Osteoblast (primary cell): Measurements from ENCODE around the gene HRK. TPM values are rescaled to one million over a fixed set of nuclear protein-coding genes. Genes with fewer than 3 reads are reported as not detected.

ENCODE experiments used
- DNase-seq: peaks from one replicate; pipeline ENCODE4 v3.0.0; 2011; ENCODE audit warnings: low spot score, mixed read lengths; ENCODE audit not compliant: insufficient read length; ENCODE audit errors: missing footprints
- H2AFZ ChIP-seq: 2 replicates; pipeline ENCODE4 v1.6.0; 2011; ENCODE audit warnings: mild to moderate bottlenecking, low read length
- H3K27ac ChIP-seq: 2 replicates; pipeline ENCODE4 v1.5.1; 2011; ENCODE audit warnings: mild to moderate bottlenecking, low read depth, low read length, moderate library complexity
- H3K27me3 ChIP-seq: 2 replicates; pipeline ENCODE4 v1.6.0; 2012; ENCODE audit warnings: mild to moderate bottlenecking, control low read depth, inconsistent platforms, low read length, moderate library complexity; ENCODE audit not compliant: insufficient read depth
- H3K36me3 ChIP-seq: 2 replicates; pipeline ENCODE4 v1.5.1; 2011; ENCODE audit warnings: mild to moderate bottlenecking, low read length, control low read depth, moderate library complexity; ENCODE audit not compliant: insufficient read depth
- H3K4me1 ChIP-seq: 2 replicates; pipeline ENCODE4 v1.5.1; 2011; ENCODE audit warnings: mild to moderate bottlenecking, low read length, control low read depth, moderate library complexity; ENCODE audit not compliant: insufficient read depth
- H3K4me2 ChIP-seq: 2 replicates; pipeline ENCODE4 v1.6.0; 2011; ENCODE audit warnings: mild to moderate bottlenecking, low read length; ENCODE audit not compliant: insufficient read depth
- H3K4me3 ChIP-seq: fragments of 200-600 bp; sonication (generic); 3 replicates; pipeline ENCODE4 v1.5.1; 2012; ENCODE audit warnings: mild to moderate bottlenecking, low read length, inconsistent platforms; ENCODE audit not compliant: insufficient read depth
- H3K79me2 ChIP-seq: 2 replicates; pipeline ENCODE4 v1.6.0; 2012; ENCODE audit warnings: mild to moderate bottlenecking, low read length, control low read depth, inconsistent platforms; ENCODE audit not compliant: insufficient read depth
- H3K9me3 ChIP-seq: 2 replicates; pipeline ENCODE4 v1.5.1; 2011; ENCODE audit warnings: low read depth, low read length, control low read depth
- H4K20me1 ChIP-seq: 2 replicates; pipeline ENCODE4 v1.6.0; 2012; ENCODE audit warnings: mild to moderate bottlenecking, low read length, control low read depth; ENCODE audit not compliant: insufficient read depth
- CTCF ChIP-seq: IDR thresholded peaks from 2 replicates; pipeline ENCODE4 v1.5.1; 2011; ENCODE audit warnings: mild to moderate bottlenecking, low read depth, low read length, moderate library complexity; ENCODE audit errors: extremely low read depth
- total RNA-seq: library from RNA; depleted of rRNA; stranded (reverse); fragments of >200 nt; gene quantifications from 2 replicates; pipeline ENCODE4 v1.2.3, GENCODE V29; 2012

The HRK gene
- total RNA-seq, 1 donor, result under 0.01 TPM

GRCh38 chr12:116862167-116862566, 19.1 kb downstream of the HRK start:
- peaks cover 34% of the 10 kb centered on the region for H3K4me1 ChIP-seq
- H3K9me3 ChIP-seq, result no peaks in the 10 kb centered on the region
- peaks cover 11% of the 10 kb centered on the region for H3K27me3 ChIP-seq
- no peak overlapping the region for H2AFZ ChIP-seq
- no peaks in the 10 kb centered on the region for H3K79me2 ChIP-seq
- DNase-seq, result no peak
- H4K20me1 ChIP-seq, result no peaks in the 10 kb centered on the region
- no peak for TF ChIP-seq CTCF
- H3K36me3 ChIP-seq, result no peaks in the 10 kb centered on the region
- no peak overlapping the region for H3K4me2 ChIP-seq
- H3K27ac ChIP-seq, result no peak overlapping the region
- no peak overlapping the region for H3K4me3 ChIP-seq

GRCh38 chr12:116861320-116861719, 19.9 kb downstream of the HRK start:
- Histone ChIP-seq H3K4me3 (no peak overlapping the region), H3K9me3 (no peaks in the 10 kb centered on the region), H4K20me1 (no peaks in the 10 kb centered on the region), H3K36me3 (no peaks in the 10 kb centered on the region), H3K27me3 (peaks cover 11% of the 10 kb centered on the region), H3K27ac (no peak overlapping the region), H3K4me2 (peak overlapping the region; percentile 77), H3K4me1 (peaks cover 34% of the 10 kb centered on the region), H3K79me2 (no peaks in the 10 kb centered on the region), H2AFZ (peak overlapping the region; percentile 32)
- DNase-seq, result peak; percentile 94
- no peak for TF ChIP-seq CTCF

DNA sequence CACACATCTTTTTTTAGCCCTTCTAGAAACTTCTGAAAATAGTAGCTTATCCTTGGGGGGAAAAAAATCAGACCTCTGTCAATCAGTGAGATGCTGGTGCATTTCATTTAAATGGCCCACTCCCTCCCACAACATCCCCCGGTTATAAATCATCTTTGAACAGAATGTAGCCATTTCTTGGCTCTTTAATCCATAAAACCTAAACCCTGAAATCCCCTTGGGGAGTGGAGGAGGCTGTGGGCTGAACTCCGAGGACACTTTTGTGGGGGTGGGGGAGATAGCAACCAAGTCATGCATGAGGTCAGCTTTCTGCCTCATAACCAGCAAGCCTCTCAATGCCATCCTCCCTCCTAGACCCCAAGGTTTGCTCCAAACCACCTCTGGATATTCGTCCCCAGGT, 21.0 kb downstream of the HRK start:
- Histone ChIP-seq H3K27ac (no peak overlapping the region), H3K79me2 (no peaks in the 10 kb centered on the region), H3K4me3 (peak overlapping the region; percentile 64)

DNA sequence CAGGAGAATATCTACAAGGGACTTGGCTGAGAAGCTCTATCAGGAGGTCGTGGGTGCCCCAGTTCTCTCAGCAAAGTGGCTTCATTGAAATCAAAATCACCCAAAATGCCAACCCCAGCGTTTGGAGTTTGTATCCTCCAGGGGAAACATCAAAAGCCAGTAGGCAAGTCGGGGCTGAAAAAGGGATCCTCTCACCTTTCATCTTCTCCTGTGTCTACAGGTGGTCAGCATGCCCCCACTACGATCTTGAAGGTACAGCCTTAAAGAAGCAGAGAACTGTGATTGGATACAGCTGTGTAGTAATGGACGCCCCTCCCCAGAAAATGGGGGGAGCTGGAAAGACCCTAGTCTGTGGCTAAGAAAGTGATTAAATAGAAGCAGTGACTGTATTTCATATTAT, 22.2 kb downstream of the HRK start:
- Histone ChIP-seq H4K20me1 (no peaks in the 10 kb centered on the region), H3K27me3 (peaks cover 11% of the 10 kb centered on the region), H3K4me3 (no peak overlapping the region), H3K9me3 (no peaks in the 10 kb centered on the region), H3K79me2 (no peaks in the 10 kb centered on the region), H3K4me2 (no peak overlapping the region), H3K36me3 (no peaks in the 10 kb centered on the region), H3K27ac (no peak overlapping the region), H2AFZ (no peak overlapping the region), H3K4me1 (peaks cover 23% of the 10 kb centered on the region)
- no peak for TF ChIP-seq CTCF
- no peak for DNase-seq

More for the DNA sequence above, 21.0 kb downstream of the HRK start:
- Histone ChIP-seq H3K9me3 (no peaks in the 10 kb centered on the region), H2AFZ (peak overlapping the region; percentile 43), H3K27me3 (peaks cover 11% of the 10 kb centered on the region), H4K20me1 (no peaks in the 10 kb centered on the region), H3K4me2 (peak overlapping the region; percentile 77), H3K36me3 (no peaks in the 10 kb centered on the region), H3K4me1 (peaks cover 34% of the 10 kb centered on the region)
- DNase-seq, result no peak
- TF ChIP-seq CTCF, result no peak
